NCI-H774 (cell line): ENCODE results near the gene WAC.

Experiments
- DNase-seq: peaks from one replicate; lab custom pipeline; 2025; lab: John Stamatoyannopoulos, UW

The WAC gene

DNA sequence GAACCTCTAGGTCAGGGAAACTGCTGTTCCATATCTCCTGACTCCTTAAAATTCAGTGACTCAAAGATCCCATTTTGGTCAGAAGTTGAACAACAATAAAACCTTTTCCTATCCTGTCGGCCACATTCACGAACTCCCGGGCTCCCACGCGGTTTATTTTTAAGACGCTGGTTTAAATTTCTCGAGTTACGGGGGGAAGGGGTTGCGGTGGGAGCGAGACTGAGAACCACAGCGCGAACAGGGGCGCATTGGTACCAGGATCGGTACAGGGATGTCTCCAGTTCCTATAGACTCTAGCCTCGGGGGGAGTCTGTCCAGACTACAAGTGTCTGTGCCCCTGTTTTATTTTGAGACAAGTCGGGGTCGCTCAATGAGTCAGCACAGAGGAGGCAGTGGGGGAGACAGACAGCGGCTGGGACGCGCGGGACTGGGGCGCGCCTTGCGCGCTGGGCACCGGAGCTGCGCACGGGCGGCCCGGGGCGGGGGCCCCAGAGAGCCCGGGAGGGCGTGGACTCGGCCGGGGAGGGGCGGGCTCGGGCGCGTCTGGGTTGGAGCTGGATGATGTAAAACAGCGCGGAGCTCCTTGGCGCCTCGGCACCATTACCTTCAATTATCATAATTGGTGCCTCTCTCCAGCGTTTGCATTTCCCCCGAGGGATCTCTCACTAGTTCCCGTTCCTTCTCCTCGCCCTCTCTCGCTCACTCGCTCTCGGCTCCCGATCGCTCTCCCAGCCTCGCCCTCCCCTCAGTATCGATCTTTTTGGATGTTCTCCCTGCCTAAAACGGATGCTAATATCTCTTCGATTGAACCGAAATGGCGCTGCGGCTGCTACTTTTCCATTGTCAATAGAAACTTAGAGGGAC, 135.7 kb downstream of the WAC start:
- DNase-seq = peak; percentile 63

GRCh38 chr10:28669227-28670173, 136.6 kb downstream of the WAC start:
- DNase-seq = no peak
